Lung microvascular endothelial cell (primary cell): ENCODE results near the gene RNFT2. TPM values are rescaled to one million over a fixed set of nuclear protein-coding genes. Genes with fewer than 3 reads are reported as not detected.

Source experiments
- DNase-seq, 2 donors: peaks; one replicate each; pipeline versions ENCODE4 v3.0.0 to v3.0.0-alpha.2; 2010; ENCODE audit warnings: low read depth in 2 of 2
- total RNA-seq: library from RNA; depleted of rRNA; stranded (reverse); fragments of >200 nt; gene quantifications from 2 replicates; pipeline ENCODE4 v1.2.1, GENCODE V29; 2014

Gene RNFT2
- total RNA-seq, 1 donor from 2014 or later = 0.60 TPM

- DNase-seq = no peak
Measured at GRCh38 chr12:116901612-116902011, 163.5 kb downstream of the RNFT2 start.

Other genes with a start within 250 kb of the RNFT2 start
- gene MAP1LC3B2, start 178.9 kb upstream of the RNFT2 start, total RNA-seq = 0.40 and 0.65 TPM in 2 replicates
- gene SPRING1, start 246 bp upstream of the RNFT2 start, total RNA-seq = 17.9 and 24.4 TPM in 2 replicates
- under 0.01 TPM in 1 of 2 replicates, not detected in the other for gene HRK, start 143.1 kb downstream of the RNFT2 start, total RNA-seq
- gene FBXW8, start 172.6 kb downstream of the RNFT2 start, total RNA-seq = 7.0 and 9.5 TPM in 2 replicates